Measurements from ENCODE around the gene CDH8.
A peak's percentile ranks its signal among the peaks of the same experiment; 100 is the strongest.

The CDH8 gene

GRCh38 chr16:62058412-62058811, 22.2 kb upstream of the CDH8 start:
- no peak for DNase-seq
- Histone ChIP-seq H3K9me3 (ENCODE audit: severe bottlenecking) (no peaks in the 10 kb centered on the region), H3K27ac (no peak overlapping the region), H3K4me3 (ENCODE audit: low read depth, low read length) (no peak overlapping the region), H3K27me3 (ENCODE audit: insufficient read depth, low read depth, severe bottlenecking) (peaks cover 13% of the 10 kb centered on the region), H3K36me3 (no peaks in the 10 kb centered on the region)
- TF ChIP-seq, protein P1, sequence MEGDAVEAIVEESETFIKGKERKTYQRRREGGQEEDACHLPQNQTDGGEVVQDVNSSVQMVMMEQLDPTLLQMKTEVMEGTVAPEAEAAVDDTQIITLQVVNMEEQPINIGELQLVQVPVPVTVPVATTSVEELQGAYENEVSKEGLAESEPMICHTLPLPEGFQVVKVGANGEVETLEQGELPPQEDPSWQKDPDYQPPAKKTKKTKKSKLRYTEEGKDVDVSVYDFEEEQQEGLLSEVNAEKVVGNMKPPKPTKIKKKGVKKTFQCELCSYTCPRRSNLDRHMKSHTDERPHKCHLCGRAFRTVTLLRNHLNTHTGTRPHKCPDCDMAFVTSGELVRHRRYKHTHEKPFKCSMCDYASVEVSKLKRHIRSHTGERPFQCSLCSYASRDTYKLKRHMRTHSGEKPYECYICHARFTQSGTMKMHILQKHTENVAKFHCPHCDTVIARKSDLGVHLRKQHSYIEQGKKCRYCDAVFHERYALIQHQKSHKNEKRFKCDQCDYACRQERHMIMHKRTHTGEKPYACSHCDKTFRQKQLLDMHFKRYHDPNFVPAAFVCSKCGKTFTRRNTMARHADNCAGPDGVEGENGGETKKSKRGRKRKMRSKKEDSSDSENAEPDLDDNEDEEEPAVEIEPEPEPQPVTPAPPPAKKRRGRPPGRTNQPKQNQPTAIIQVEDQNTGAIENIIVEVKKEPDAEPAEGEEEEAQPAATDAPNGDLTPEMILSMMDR (IDR thresholded peaks at IDR 0.05; ENCODE audit: low read depth, low read length) = no peak

- Histone ChIP-seq H3K27me3 (ENCODE audit: insufficient read depth, low read depth, severe bottlenecking) (peaks cover 37% of the 10 kb centered on the region), H3K36me3 (no peaks in the 10 kb centered on the region), H3K27ac (no peak overlapping the region), H3K9me3 (ENCODE audit: severe bottlenecking) (no peaks in the 10 kb centered on the region), H3K4me3 (ENCODE audit: low read depth, low read length) (no peak overlapping the region)
- DNase-seq = no peak
- TF ChIP-seq, protein P1 (IDR thresholded peaks at IDR 0.05; ENCODE audit: low read depth, low read length) = no peak
Observed at GRCh38 chr16:62051942-62052341, 15.7 kb upstream of the CDH8 start.

GRCh38 chr16:62050793-62051192, 14.6 kb upstream of the CDH8 start:
- no peak overlapping the region for H3K4me3 ChIP-seq (ENCODE audit: low read depth, low read length)
- no peak overlapping the region for H3K27ac ChIP-seq
- H3K36me3 ChIP-seq = no peaks in the 10 kb centered on the region
- DNase-seq = no peak
- H3K27me3 ChIP-seq (ENCODE audit: insufficient read depth, low read depth, severe bottlenecking) = peaks cover 40% of the 10 kb centered on the region
- H3K9me3 ChIP-seq (ENCODE audit: severe bottlenecking) = no peaks in the 10 kb centered on the region
- TF ChIP-seq, protein P1 (IDR thresholded peaks at IDR 0.05; ENCODE audit: low read depth, low read length) = no peak

DNA sequence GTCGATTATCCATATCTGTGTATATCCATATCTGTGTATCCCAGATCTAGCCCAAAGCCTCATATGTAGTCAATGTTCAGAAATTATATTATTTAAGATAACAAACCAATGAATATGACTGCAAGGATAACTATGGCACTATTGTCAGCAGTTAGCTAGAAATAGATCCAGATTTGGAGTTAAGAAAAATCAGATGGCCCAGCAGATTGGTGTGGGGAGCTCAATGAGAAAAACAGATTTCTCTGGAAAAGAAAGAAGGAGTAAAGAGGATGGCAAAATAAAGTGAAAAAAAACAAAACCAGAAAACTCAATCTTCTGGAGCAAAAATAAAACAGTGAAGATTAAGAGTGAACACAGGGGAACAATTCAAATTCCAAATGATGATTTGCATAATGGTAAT, 10.6 kb upstream of the CDH8 start:
- TF ChIP-seq, protein P1 (IDR thresholded peaks at IDR 0.05; ENCODE audit: low read depth, low read length) = no peak
- Histone ChIP-seq H3K27ac (no peak overlapping the region), H3K9me3 (ENCODE audit: severe bottlenecking) (no peaks in the 10 kb centered on the region), H3K4me3 (ENCODE audit: low read depth, low read length) (no peak overlapping the region), H3K36me3 (no peaks in the 10 kb centered on the region), H3K27me3 (ENCODE audit: insufficient read depth, low read depth, severe bottlenecking) (peaks cover 30% of the 10 kb centered on the region)
- DNase-seq = no peak

DNA sequence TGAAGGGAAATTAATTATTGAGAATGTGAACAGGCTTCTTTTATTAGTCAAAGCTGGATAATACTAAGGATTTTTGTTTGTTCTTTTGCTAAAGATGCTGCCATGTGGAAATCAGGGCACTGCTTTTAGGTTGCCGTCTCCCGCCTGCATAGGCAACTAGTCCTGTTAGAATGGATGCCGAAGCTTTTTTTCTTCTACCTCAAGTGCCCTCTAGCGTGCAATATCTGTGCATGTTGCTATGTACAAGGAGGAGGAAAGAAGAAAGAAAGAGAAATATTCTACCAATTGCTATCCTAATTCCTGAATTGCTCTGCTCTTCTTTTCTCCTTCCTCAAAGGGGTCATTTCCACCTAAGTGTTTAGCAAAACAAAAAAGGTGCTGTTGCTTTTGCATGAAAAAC, 5.2 kb upstream of the CDH8 start:
- Histone ChIP-seq H3K27ac (no peak overlapping the region), H3K4me3 (ENCODE audit: low read depth, low read length) (no peak overlapping the region), H3K9me3 (ENCODE audit: severe bottlenecking) (no peaks in the 10 kb centered on the region), H3K36me3 (no peaks in the 10 kb centered on the region), H3K27me3 (ENCODE audit: insufficient read depth, low read depth, severe bottlenecking) (peaks cover 47% of the 10 kb centered on the region)
- TF ChIP-seq, protein P1 (IDR thresholded peaks at IDR 0.05; ENCODE audit: low read depth, low read length) = peak; percentile 34; the same call in 1 of the 2 replicates
- no peak for DNase-seq

DNA sequence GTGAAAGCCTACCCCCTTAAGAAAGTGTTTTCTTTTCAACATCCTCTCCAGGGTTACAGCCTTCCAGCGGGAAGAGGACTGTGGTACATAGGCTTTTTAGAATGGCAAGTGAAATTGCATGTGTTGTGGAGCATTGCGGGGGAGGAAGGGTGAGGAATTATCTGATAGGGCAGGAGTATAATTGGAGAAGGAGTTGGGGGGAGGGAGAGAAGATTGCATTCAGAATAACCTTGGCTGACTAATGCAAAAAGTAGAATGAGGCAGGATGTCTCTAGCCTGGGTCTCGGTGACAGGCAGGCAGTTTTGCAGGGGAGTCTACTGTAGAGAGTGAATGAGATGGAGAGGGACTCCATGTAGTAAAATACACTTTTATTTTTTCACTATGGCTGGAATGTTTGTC, 2.4 kb upstream of the CDH8 start:
- Histone ChIP-seq H3K4me3 (ENCODE audit: low read depth, low read length) (no peak overlapping the region), H3K27ac (no peak overlapping the region), H3K9me3 (ENCODE audit: severe bottlenecking) (no peaks in the 10 kb centered on the region), H3K27me3 (ENCODE audit: insufficient read depth, low read depth, severe bottlenecking) (peaks cover 68% of the 10 kb centered on the region), H3K36me3 (no peaks in the 10 kb centered on the region)
- no peak for DNase-seq
- TF ChIP-seq, protein P1 (IDR thresholded peaks at IDR 0.05; ENCODE audit: low read depth, low read length) = no peak
